Activated naive CD4-positive, alpha-beta T cell (primary cell): ENCODE measurements around the gene CSNK2A1.

Experiments used
- DNase-seq, 4 experiments: peaks; one replicate each; lab custom pipeline; 2025; lab: John Stamatoyannopoulos, UW

CSNK2A1 gene

DNA sequence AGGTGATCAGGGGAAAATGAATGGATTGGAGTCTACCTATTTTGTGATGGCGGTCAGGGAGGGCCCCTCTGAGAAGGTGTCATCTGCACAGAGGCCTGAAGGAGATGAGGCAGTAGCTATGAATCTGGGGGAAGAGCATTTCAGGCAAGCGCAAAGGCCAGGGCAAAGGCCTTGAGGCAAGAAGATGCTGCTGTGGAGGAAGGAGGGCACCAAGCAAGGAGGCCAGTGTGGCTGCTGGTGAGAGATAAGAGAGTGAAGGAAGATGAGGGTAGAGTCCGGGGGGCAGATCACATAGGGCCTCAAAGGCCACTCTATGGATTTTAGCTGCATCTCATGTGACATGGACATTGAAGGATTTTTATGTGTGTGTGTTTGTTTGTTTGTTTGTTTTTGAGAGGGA is 20.6 kb upstream of the CSNK2A1 start:
- DNase-seq: no peak

DNA sequence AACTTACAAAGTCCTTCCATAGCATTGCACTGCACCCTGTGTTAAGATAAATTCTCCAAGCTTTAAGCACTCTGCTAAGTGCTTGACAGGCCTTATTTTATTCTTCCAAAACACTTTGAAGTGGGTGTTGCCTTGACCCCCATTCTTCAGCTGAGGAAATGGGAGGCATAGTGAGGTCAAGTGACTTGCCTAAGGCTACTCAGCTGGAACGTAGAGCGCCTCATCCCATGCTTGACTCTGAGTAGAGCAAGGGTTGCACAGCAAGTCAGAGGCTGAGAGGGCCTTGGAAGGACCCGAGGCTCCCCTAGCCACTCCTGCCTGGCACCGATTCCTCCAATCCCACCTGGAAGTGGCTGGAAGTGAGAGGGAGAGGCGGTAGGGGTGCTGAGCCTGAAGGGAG is 19.6 kb upstream of the CSNK2A1 start:
- DNase-seq: no peak

DNA sequence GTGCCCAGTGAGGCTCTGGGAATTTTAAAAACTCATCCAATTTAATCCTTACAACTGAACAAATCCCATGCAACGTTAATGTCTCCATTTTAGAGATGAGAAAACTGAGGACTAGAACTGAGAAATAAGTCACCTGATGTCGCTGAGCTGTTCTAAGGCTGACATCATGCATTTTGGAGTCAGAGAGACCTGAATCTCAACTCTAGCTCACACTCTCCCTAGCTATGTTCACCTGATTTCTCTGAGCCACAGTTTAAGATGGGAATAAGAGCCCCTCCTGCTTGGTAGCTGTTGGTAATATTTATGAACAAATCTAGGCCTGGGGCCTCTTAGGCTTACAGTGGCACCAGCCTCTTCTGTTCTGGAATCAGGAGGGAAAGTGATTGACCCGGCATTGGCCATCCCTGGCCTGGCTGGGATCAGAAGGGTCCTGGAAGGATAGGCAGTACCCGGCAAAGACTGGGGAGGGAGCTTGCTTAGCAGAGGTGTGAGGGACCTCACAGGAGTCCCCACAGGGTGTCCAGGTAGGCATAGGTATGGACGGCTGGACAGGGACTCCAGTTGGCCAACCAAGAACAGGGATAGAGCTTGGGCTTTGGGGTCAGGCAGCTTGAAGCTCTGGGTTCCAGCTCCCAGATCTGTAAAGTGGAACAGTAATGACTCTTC is 18.8 kb upstream of the CSNK2A1 start:
- no peak for DNase-seq

DNA sequence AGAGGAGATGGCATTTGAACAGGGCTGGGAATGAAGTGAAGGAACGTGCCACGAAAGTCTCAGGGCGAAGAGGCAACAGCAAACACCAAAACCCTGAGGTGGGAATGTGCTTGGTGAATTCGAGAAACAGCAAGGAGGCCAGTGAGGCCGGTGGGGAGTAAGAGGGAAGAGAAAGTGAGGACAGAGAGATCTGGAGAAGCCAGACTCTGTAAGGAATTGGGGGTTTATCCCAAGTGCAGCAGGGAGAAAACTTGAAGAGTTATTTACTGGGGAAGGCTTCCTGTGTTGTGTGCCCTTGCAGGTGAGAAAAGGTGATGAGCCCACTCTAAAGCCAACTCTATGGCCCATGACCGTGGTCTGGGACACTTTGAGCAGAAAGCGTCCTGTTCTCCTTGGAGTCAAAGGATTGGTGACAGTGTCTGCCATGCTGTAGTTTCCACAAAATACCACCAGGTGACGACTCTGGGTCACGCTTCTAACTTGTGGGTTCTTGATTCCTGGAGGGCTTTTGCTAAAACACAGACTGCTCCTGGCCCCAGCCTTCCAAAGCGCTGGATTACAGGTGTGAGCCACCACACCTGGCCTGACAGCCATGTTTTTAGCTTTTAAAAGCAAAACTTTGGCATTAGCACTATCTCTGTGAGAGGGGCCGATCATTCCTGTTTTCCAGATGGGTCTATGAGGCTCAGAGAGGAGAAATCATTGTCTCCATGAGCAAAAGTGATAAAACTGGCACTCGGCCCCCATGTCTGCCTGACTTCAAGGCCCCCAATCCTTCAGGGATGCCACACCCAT is 18.0 kb upstream of the CSNK2A1 start:
- peak in 1 of 4 experiments; percentile 1 for DNase-seq

DNA sequence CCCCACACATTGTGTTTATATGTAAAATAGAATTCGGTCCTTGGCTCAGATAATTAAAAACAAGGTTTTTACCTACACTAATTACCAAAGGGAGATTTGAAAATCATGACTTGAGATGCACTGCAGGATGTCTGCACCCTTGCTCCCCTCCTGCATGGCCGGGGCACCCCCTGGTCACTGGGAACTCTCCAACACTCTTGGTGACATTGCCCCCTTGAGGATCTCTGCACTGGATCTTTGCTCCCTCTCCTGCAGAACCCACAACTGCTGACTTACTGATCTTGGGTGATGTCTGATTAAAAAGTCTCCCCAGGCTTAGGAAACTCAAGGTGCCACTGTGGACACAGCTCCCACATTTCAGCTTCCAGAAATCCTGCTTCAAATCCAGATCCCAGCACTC is 17.1 kb upstream of the CSNK2A1 start:
- DNase-seq: no peak

DNA sequence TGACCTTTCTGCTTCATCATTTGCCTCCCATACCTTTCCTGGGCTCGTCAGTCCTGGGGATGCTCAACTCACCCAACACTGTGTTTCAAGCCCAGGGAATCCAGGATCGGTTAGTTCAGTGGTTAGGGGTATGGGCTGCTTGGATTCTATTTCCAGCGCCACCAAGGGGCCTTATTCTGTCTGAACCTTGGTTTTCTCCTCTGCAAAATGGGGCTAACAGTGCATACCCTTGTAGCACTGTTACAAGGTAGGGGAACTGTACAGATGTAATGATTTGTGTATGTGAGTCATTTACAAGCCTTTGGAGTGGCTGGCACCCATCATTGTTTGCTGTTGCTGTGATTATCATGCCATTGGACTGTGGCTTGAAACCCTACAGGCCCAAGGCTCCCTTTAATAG is 14.5 kb upstream of the CSNK2A1 start:
- no peak for DNase-seq

DNA sequence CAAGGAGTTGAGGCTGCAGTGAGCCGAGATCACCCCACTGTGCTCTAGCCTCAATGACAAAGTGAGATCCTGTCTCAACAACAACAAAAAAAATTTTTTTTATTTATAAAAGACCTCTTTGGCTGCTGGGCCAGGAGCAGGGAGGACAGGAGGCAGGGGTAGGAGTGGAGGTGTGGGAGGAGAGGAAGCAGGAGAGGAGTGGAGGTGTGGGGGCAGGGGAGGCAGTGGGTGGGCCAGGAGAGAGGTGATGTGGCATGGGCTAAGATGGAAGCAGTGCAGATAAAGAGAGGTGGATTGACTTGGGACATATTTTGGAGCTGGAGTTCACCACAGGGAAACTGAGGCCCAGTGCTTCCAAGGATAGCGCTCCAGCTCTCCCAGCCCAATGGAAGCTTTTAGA is 13.4 kb upstream of the CSNK2A1 start:
- no peak for DNase-seq

DNA sequence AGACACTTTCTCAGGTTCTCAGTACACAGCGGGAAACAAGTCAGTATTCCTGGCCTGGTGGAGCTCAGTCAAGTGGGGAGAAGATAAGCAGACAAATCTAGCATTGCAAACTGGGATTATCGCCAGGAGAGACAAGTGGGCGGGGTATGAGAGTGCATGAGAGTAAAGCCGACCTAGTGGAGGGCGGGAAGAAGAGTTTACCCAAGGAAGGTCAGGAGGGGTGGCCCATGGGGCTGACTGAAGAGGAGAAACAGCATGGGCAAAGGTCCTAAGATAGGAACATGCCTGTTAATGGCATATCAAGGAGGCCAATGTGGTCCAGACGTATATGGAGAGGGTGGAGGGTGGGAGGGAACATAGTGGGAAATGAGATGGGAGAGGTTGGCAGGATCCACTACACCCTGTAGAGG is 12.4 kb upstream of the CSNK2A1 start:
- no peak for DNase-seq

DNA sequence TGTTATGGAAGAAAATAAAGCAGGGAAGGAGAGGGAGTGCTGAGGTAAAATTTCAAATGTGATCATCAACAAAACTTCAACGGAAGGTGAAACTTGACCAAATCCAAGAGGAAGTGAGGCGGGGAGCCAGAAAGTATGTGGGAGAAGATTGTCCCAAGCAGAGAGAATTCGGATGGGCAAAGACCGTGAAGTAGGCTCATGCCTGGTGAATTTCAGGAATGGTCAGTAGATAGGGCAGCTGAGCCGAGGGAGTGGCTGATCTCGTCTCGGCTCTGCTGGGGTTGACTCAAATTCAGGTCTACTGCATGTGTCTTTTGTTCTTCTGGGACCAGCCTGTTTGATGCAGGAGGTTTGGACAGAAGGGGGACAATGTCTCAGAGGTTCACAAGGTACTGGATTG is 7.0 kb upstream of the CSNK2A1 start:
- no peak for DNase-seq

DNA sequence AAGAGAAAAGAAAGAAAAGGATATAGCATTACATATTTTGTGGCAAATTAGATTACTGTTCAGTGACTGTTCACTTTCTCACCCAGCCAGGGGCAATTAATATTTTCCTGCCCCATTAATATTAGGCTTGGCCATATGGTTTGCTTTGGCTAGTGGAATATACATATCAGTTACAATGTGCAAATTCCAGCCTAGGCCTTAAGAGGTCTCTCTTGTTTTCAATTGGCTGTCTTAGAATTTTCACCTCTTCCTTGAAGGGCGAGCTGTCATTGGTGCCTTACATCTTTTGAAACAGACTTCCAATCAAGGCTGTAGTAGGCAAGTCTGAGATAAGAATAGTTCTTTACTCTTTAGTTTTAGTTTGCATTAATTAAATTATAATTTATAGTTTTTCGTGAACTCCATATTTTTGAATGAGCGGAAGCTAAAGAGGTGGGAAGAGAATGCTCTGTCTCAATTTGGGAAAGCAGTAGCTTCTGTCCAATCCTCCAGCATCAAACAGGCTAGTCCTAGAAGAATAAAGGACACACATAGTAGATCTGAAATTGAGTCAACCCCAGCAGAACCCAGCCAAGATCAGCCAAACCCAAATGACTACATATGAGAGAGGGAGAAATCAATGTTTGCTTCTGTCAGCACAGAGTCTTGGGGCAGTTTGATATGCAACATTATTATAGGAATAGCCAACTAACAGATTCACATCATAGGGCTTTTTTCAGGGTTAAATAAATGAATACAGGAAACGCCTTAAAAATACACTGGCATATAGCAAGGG is 6.3 kb upstream of the CSNK2A1 start:
- no peak for DNase-seq

DNA sequence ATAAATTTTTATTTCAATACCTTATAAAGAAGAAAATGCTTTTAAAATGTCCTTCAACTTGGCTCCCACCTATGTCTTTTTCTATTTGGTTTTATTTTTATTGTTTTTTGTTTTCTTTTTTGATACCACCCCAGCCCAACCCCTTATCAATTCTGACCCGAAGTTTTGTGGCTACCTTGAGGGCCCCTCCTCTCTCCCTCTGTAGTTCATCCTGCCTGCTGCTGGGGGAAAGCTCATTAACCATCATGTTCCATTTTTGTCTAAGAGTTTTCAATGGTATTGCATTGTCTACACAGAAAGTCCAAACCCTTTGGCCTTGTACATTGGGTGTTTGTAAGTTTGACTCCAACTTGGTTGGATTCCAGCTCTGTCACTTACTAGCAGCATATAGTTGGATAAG is 5.3 kb upstream of the CSNK2A1 start:
- no peak for DNase-seq

DNA sequence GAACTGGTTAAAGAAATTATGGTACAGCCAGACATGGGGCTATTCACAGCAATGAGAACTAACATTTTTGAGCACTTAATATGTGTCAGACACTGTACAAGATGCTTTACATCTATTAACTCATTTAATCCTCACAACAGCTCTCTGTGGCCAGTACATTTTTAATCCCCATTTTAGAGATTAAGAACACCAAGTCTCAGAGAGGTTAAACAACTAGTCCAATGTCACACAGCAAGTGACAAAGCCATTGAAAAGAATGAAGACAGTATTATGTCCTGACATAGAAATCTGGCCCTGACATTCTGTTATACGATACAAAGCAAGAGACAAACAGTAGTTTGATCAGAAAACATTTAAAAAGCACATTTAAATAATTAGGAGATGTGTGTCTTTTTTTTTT is 3.8 kb upstream of the CSNK2A1 start:
- no peak for DNase-seq

DNA sequence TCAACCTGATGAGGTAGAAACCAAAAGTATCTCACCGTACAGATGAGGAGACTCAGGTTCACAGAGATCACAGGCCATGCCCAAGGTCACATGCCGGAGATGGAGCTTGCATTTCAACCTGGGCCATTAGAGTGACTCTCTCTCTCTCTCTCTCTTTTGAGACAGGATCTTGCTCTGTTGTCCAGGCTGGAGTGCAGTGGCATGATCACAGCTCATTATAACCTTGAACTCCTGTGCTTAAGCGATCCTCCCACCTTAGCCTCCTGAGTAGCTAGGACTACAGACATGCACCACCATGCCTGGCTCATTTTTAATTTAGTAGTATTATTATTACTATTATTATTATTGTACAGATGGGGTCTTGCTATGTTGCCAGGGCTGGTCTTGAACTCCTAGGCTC is 2.8 kb upstream of the CSNK2A1 start:
- DNase-seq: no peak

DNA sequence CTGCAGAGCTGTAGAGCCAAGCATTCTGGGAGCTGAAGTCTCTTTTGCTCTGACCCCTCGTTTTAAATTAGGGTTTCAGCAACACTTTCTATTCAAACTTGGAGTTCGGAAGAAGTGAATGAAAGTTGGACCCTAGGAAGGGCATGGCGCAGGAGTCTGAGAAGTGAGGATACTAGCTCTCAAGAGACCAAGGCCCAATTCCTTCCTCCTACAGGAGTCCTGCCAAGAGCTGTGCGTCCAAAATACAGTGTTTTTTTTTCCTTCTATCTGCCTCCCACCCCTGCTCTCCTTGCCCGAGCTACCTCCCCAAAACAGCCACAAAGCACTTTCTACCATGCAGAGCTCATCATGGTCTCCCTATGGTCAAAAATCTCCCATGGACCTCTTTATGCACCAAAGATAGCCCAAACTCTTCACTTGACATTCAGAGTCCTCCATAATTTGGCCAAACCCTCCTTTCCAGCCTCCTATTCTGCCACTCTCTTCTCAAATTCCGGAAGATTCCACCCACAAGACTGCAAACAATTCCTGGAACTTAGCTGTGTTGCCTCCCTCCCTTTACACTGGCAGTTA is 649 bp upstream of the CSNK2A1 start:
- no peak for DNase-seq

DNA sequence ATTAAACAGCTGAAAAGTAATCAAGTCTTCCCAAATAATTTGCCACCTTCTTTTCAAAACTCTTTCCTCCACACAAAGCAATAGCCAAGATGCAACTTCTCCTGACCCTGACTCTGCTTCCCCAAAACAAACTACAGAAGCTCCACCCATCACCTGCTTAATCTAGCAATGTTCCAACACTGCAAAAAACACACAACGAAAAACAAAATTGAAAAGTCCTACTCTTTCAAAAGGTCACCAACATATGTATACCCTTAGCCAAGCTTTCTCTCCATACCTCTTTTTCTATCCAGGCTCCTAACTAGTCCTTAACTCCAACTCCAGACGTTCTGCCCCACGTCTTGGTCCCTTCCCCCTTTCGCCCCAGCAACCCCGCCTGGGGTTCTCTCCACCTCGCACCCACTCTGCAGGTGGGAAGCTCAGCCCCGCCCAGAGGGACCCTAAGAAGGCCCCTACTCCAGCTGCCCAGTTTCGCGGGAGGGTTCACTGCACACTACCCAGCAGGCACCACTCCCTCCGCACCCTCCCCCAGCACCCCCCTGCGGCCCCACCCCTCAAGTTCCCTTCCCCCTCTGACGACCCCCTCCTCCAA is 717 bp downstream of the CSNK2A1 start:
- peak in 1 of 4 experiments; percentile 10 for DNase-seq

DNA sequence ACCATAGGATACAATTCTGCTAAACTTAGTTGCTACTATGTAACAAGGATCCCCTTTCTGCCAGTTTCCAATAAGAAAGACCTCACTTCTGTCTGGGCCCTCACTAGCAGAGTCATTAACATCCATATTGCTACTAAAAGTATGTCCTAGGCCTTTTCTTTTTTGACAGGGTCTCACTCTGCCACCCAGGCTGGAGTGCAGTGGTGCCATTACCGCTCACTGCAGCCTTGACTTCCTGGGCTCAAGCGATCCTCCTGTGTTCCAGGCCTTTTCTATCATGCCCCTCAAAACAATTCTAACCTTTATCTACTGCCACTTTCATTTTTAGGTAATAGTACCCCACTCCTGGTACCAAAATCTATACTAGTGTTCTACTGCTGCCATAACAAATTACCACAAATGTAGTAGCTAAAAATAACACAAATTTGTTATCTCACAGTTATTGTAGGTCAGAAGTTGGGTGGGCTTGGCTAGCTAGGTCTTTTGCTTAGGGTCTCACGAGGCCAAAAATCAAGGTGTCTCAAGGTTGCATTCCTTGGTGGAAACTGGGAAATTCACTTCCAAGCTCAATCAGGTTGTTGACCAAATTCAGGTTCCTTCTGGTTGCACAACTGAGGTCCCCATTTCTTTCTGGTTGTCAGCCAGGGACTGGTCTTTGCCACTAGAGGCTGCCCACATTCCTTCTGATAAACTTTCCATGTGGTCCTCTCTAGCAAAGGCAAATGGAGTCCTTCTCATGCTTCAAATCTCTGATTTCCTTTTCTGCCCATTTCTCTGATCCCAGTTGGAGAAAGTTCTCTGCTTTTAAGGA is 3.0 kb downstream of the CSNK2A1 start:
- DNase-seq: no peak

DNA sequence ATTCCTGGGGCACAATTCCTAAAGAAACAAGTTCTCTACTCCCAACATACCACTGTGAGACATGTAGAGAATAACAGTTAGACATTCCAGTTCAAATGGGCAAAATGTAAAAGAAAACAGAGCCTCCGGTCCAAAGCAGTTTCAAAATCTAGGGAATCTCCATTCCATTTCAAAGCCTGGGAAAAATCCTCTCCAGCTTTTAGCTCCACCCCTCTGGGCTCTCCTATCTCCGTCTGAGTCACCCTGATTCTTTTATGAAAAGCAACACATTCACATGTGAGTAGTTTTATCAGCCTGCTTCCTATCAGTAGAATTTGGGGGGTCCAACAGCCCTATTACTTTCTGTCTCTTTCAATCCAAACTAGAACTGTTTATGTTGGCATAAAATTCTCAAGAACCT is 3.7 kb downstream of the CSNK2A1 start:
- DNase-seq: no peak

DNA sequence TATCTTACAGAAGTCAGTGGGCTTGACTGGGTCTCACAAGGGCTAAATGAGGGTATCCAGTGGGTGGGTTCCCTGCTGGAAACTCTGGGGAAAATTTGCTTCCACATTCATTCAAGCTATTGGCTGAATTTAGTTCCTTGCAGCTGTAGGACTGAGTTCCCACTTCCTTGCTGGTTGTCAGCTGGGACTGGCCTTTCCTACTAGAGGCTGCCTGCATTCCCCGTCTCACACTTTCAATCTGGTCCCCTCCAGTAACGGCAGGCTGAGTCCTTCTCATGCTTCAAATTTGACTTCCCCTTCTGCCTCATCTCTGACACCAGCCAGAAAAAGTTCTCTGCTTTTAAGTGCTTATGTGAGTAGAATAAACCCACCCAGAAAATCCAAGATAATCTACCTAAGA is 4.4 kb downstream of the CSNK2A1 start:
- DNase-seq: no peak

DNA sequence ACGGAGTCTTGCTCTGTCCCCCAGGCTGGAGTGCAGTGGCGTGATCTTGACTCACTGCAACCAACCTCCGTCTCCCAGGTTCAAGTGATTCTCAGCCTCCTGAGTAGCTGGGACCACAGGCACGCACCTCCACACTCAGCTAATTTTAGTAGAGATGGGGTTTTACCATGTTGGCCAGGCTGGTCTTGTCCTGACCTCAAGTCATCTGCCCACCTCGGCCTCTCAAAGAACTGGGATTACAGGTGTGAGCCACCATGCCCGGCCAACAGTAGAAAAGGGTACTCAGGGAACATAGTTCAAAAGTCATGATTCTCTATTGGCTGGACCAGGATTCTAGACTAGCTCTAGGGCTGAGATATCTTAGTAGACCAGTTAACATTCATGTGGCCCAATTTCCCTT is 5.6 kb downstream of the CSNK2A1 start:
- no peak for DNase-seq

DNA sequence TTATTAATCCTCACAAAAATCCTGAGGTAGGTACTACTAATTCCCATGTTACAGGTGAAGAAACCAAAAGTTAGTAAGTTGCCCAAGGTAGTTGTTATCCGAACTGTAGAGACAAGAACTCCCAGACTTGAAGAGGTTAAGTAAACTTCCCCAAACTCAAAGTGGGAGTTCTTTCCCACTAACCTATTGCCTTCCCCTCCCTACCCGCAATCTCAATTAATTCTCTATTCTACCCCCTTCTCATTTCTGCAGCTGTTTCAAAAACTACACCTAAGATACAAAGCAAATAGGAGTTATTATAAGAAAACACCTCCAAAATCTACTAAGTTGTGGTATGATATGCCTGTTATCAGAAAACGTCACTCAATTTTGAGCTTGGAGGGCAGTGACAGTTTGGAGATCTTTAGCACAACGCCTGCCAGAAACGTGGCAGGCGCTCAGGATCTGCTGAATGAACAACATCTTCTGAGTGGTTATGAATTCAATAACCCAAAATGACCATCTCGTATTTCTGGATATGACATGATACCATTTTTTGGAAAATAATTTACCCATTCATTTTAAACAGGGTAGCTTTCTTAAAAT is 7.1 kb downstream of the CSNK2A1 start:
- no peak for DNase-seq

DNA sequence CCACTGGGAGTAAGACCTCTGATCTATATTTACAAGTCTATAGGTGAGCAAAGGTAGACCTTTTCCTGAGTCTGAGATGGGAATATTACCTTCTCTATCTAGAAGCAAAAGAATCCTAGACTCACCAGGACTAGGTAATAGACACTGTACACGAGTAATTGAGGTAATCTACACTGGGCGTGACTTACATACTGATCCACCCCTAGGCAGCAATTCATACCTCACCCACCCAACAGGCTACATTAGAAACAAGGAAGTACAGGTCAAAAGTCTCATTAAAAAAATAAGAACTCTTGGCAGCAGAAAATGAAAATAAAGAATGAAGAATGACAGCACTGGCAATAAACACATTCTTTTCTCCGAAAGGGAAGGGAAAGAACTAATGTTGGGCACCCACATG is 7.6 kb downstream of the CSNK2A1 start:
- DNase-seq: no peak
